Spleen (tissue), 7 donors: Measurements from ENCODE around the gene TRAF1.
A peak's percentile ranks its signal among the peaks of the same experiment; 100 is the strongest.

Experiments used
- POLR2A ChIP-seq, 3 donors: fragments of 450-650 bp; IDR thresholded peaks; one replicate each; pipeline ENCODE4 v1.5.1; 2017; ENCODE audit warnings: antibody characterized with exemption in 3 of 3, mild to moderate bottlenecking in 1 of 3
- POLR2AphosphoS5 ChIP-seq, 3 donors: sonication (generic); formaldehyde crosslinking; IDR thresholded peaks; one replicate each; pipeline ENCODE4 v1.5.1; 2017; ENCODE audit warnings: antibody characterized with exemption in 3 of 3
- TF ChIP-seq, protein P1 (sequence below), 11 experiments: fragments of 200-600 bp in 7 of 11; fragments of 450-650 bp in 4 of 11; sonication (generic) in 4 of 11; IDR thresholded peaks in 8 of 11; conservative IDR thresholded peaks in 3 of 11; 1 replicate in 7 of 11; 2 replicates in 4 of 11; pipeline versions ENCODE4 v1.4.0 to v1.8.0; 2016 to 2021; ENCODE audit warnings: antibody characterized with exemption in 11 of 11, inconsistent platforms in 4 of 11, mild to moderate bottlenecking in 1 of 11
- donor health status: DM: no; HTN: no; CAD: no; lungs with moderate emphysema.
- donor health status: DM: no; HTN: no; CAD: no.
- donor health status: DM: no; HTN: no; CAD: no.

- TF ChIP-seq, protein P1, sequence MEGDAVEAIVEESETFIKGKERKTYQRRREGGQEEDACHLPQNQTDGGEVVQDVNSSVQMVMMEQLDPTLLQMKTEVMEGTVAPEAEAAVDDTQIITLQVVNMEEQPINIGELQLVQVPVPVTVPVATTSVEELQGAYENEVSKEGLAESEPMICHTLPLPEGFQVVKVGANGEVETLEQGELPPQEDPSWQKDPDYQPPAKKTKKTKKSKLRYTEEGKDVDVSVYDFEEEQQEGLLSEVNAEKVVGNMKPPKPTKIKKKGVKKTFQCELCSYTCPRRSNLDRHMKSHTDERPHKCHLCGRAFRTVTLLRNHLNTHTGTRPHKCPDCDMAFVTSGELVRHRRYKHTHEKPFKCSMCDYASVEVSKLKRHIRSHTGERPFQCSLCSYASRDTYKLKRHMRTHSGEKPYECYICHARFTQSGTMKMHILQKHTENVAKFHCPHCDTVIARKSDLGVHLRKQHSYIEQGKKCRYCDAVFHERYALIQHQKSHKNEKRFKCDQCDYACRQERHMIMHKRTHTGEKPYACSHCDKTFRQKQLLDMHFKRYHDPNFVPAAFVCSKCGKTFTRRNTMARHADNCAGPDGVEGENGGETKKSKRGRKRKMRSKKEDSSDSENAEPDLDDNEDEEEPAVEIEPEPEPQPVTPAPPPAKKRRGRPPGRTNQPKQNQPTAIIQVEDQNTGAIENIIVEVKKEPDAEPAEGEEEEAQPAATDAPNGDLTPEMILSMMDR (IDR thresholded peaks at IDR 0.05 in 8 of 11, conservative IDR thresholded peaks at IDR 0.05 in 3 of 11), result no peak
- TF ChIP-seq POLR2A (IDR thresholded peaks at IDR 0.05) (no peak), POLR2AphosphoS5 (IDR thresholded peaks at IDR 0.05) (peak in 1 of 3 donors; percentile 26)
Measured at GRCh38 chr9:120909904-120910303, 16.7 kb downstream of the TRAF1 start.
